ENCODE results near the gene NEU2.

The NEU2 gene

GRCh38 chr2:233076749-233077148, 44.3 kb downstream of the NEU2 start:
- no peak for DNase-seq (ENCODE audit: low read depth in 2 of 2)

GRCh38 chr2:233079473-233079877, 47.0 kb downstream of the NEU2 start:
- no peak for DNase-seq (ENCODE audit: low read depth in 2 of 2)

- DNase-seq (ENCODE audit: low read depth in 2 of 2), result no peak
Measured at GRCh38 chr2:233079953-233080835, 47.7 kb downstream of the NEU2 start.

- no peak for DNase-seq (ENCODE audit: low read depth in 2 of 2)
Measured at GRCh38 chr2:233080836-233081229, 48.4 kb downstream of the NEU2 start.

GRCh38 chr2:233081232-233081730, 48.8 kb downstream of the NEU2 start:
- DNase-seq (ENCODE audit: low read depth in 2 of 2), result no peak

- no peak for DNase-seq (ENCODE audit: low read depth in 2 of 2)
Measured at GRCh38 chr2:233081731-233082221, 49.3 kb downstream of the NEU2 start.

- no peak for DNase-seq (ENCODE audit: low read depth in 2 of 2)
Measured at GRCh38 chr2:233082222-233082930, 49.9 kb downstream of the NEU2 start.

GRCh38 chr2:233082931-233083755, 50.7 kb downstream of the NEU2 start:
- DNase-seq (ENCODE audit: low read depth in 2 of 2), result no peak

GRCh38 chr2:233083782-233084181, 51.3 kb downstream of the NEU2 start:
- DNase-seq (ENCODE audit: low read depth in 2 of 2), result no peak

- no peak for DNase-seq (ENCODE audit: low read depth in 2 of 2)
Measured at GRCh38 chr2:233084488-233084887, 52.0 kb downstream of the NEU2 start.

Measured in stimulated activated CD8-positive, alpha-beta memory T cell treated with anti-CD3 and anti-CD28 coated beads, Interleukin-7, amount 100 ng/mL, for 4 hours (primary cell).